Pulmonary artery endothelial cell (primary cell): Measurements from ENCODE around the gene LYRM2. TPM values are rescaled to one million over a fixed set of nuclear protein-coding genes. Genes with fewer than 3 reads are reported as not detected.
A peak's percentile ranks its signal among the peaks of the same experiment; 100 is the strongest.

Experiments used
- DNase-seq: peaks from one replicate; pipeline ENCODE4 v3.0.0-alpha.2; 2011; ENCODE audit warnings: low read depth, low spot score
- total RNA-seq: library from RNA; depleted of rRNA; stranded (reverse); fragments of >200 nt; gene quantifications from 2 replicates; pipeline ENCODE4 v1.2.3, GENCODE V29; 2014

The LYRM2 gene
- total RNA-seq, result 16.2 and 17.5 TPM in 2 replicates

- DNase-seq, result peak; percentile 70
Observed at GRCh38 chr6:89638320-89639195, at the start of gene LYRM2. Gene LYRM2 (minus strand): TSS chr6:89638747. CDS start chr6:89638716, 31 bp downstream.

GRCh38 chr6:89688328-89688727, 49.8 kb upstream of the LYRM2 start:
- DNase-seq, result no peak

- DNase-seq, result no peak
Observed at GRCh38 chr6:89685311-89685710, 46.8 kb upstream of the LYRM2 start.

- no peak for DNase-seq
Observed at GRCh38 chr6:89682991-89683390, 44.4 kb upstream of the LYRM2 start.

- DNase-seq, result no peak
Observed at GRCh38 chr6:89681983-89682564, 43.5 kb upstream of the LYRM2 start.

- no peak for DNase-seq
Observed at GRCh38 chr6:89680551-89680950, 42.0 kb upstream of the LYRM2 start.

GRCh38 chr6:89680150-89680549, 41.6 kb upstream of the LYRM2 start:
- no peak for DNase-seq

- no peak for DNase-seq
Observed at GRCh38 chr6:89679215-89680120, 40.9 kb upstream of the LYRM2 start.

- no peak for DNase-seq
Observed at GRCh38 chr6:89678531-89678930, 40.0 kb upstream of the LYRM2 start.

- DNase-seq, result no peak
Observed at GRCh38 chr6:89675949-89676748, 37.6 kb upstream of the LYRM2 start.

GRCh38 chr6:89670935-89671565, 32.5 kb upstream of the LYRM2 start:
- DNase-seq, result no peak

- DNase-seq, result no peak
Observed at GRCh38 chr6:89669002-89669401, 30.5 kb upstream of the LYRM2 start.

- no peak for DNase-seq
Observed at GRCh38 chr6:89667872-89668556, 29.5 kb upstream of the LYRM2 start.

GRCh38 chr6:89662659-89663223, 24.2 kb upstream of the LYRM2 start:
- no peak for DNase-seq

GRCh38 chr6:89661559-89661958, 23.0 kb upstream of the LYRM2 start:
- no peak for DNase-seq

- DNase-seq, result no peak
Observed at GRCh38 chr6:89660981-89661380, 22.4 kb upstream of the LYRM2 start.

GRCh38 chr6:89657445-89658158, 19.1 kb upstream of the LYRM2 start:
- no peak for DNase-seq

GRCh38 chr6:89655122-89655521, 16.6 kb upstream of the LYRM2 start:
- DNase-seq, result no peak

- no peak for DNase-seq
Observed at GRCh38 chr6:89650579-89650978, 12.0 kb upstream of the LYRM2 start.
